Calu3 (cell line): ENCODE data around the gene TMEM35A. TPM values are rescaled to one million over a fixed set of nuclear protein-coding genes. Genes with fewer than 3 reads are reported as not detected.

ENCODE experiments used
- Bru-seq: library from RNA; stranded (reverse); fragments of 400-500 nt; gene quantifications from one replicate; lab custom pipeline; 2021; lab: Mats Ljungman, UMichigan
- BruChase-seq, 2 experiments: library from RNA; stranded (reverse); fragments of 400-500 nt; gene quantifications; one replicate each; lab custom pipeline; 2021; lab: Mats Ljungman, UMichigan
- BruUV-seq: library from RNA; stranded (reverse); fragments of 400-500 nt; replicated peaks from 2 replicates; lab custom pipeline; 2021; lab: Mats Ljungman, UMichigan
- CTCF ChIA-PET: fragments of 300-600 bp; sonication (Branson Sonifier 250); formaldehyde crosslinking; loops from one replicate; lab custom pipeline; 2022; ENCODE audit warnings: antibody characterized with exemption; lab: Charles Lee
- DNase-seq: peaks from one replicate; pipeline ENCODE4 v3.0.0; 2022
- H3K27ac Mint-ChIP-seq: one replicate; pipeline ENCODE4 v1.8.0; 2022; ENCODE audit warnings: mixed read lengths; ENCODE audit not compliant: unreplicated experiment
- H3K27me3 Mint-ChIP-seq: one replicate; pipeline ENCODE4 v1.8.0; 2022; ENCODE audit warnings: mixed read lengths; ENCODE audit not compliant: unreplicated experiment
- H3K36me3 Mint-ChIP-seq: one replicate; pipeline ENCODE4 v1.8.0; 2022; ENCODE audit warnings: mild to moderate bottlenecking, moderate library complexity, mixed read lengths; ENCODE audit not compliant: insufficient read depth, unreplicated experiment
- H3K4me1 Mint-ChIP-seq: one replicate; pipeline ENCODE4 v1.8.0; 2022; ENCODE audit warnings: mild to moderate bottlenecking, low read depth, mixed read lengths; ENCODE audit not compliant: unreplicated experiment
- H3K4me3 Mint-ChIP-seq: one replicate; pipeline ENCODE4 v1.8.0; 2022; ENCODE audit warnings: mild to moderate bottlenecking, low read depth, moderate library complexity, mixed read lengths; ENCODE audit not compliant: unreplicated experiment
- H3K9me3 Mint-ChIP-seq: one replicate; pipeline ENCODE4 v1.8.0; 2022; ENCODE audit warnings: low read depth, mixed read lengths; ENCODE audit not compliant: unreplicated experiment
- CTCF ChIP-seq: fragments of 200-600 bp; IDR thresholded peaks from one replicate; pipeline ENCODE4 v1.8.0; 2022; ENCODE audit warnings: antibody characterized with exemption; ENCODE audit not compliant: unreplicated experiment
- intact Hi-C: fragments of 100-400 bp; cut with micrococcal nuclease; formaldehyde crosslinking; loops from one replicate; pipeline ENCODE4 v1.10.0; 2022; ENCODE audit not compliant: unreplicated experiment
- long read RNA-seq: library from polyadenylated mRNA; stranded (forward); transcript quantifications from one replicate; pipeline ENCODE4 v2.0.0, GENCODE V29; 2022
- total RNA-seq: library from RNA; stranded (reverse); gene quantifications from 2 replicates; pipeline ENCODE4 v1.2.3, GENCODE V29; 2022

Gene TMEM35A
- total RNA-seq (not detected in 2 replicates), Bru-seq, nascent RNA (not detected), BruChase-seq, experiment 1, labeled RNA remaining after a 6-hour chase (not detected), BruChase-seq, experiment 2, labeled RNA remaining after a 2-hour chase (not detected)
- long read RNA-seq, result 0 reads

DNA sequence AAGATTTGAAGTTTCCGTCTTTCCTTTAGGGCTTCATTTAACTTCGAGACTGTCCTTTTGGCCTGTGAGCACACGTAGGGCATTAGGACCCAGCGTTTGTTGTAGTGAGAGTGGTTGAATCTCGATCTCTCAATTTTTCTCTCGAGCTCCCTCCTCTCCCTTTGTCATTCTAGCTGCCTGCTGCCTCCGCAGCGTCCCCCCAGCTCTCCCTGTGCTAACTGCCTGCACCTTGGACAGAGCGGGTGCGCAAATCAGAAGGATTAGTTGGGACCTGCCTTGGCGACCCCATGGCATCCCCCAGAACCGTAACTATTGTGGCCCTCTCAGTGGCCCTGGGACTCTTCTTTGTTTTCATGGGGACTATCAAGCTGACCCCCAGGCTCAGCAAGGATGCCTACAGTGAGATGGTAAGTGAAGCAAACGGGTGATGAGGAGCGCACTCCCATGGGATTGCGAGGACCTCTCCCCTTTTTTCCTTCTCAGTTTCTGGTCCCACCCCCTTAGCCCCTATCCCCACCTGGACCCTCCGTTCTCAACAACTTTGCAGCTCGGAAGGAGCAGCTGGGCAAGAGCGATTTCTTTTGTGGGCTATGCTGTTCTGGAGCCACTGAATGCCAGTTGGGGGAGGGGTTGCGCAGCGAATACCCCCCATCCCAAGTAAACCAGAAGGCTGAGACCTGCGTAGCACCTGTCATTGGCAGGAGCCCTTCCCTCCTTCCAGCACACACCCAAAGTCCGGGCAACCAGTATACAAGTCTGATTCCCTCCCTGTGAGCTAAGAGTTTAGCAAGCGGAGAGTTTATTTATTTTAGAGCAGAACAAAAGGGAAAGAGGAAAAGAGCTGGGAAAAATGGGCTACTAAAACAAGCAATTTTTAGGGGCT is at the start of gene TMEM35A:
TMEM35A (plus strand) TSS at position 164 of the 883 bp plus-strand sequence; CDS start at position 288, 124 bp downstream.
- H3K36me3 Mint-ChIP-seq, result no peaks in the 10 kb centered on the region
- no peak within 1 kb of the TSS for H3K27ac Mint-ChIP-seq
- peaks cover 15% of the 10 kb centered on the region for H3K27me3 Mint-ChIP-seq
- no peak within 1 kb of the TSS for H3K4me3 Mint-ChIP-seq
- intact Hi-C loops, result no loop called here
- no peak for DNase-seq
- no peaks in the 10 kb centered on the region for H3K4me1 Mint-ChIP-seq
- no peaks in the 10 kb centered on the region for H3K9me3 Mint-ChIP-seq
- no TSS peak for BruUV-seq
- CTCF ChIA-PET, result interaction anchor here (0.6 kb wide), 1 partner anchor 1676 kb away, joined by 5 read pairs; no protein-coding TSS in a partner anchor
- no peak for TF ChIP-seq CTCF

DNA sequence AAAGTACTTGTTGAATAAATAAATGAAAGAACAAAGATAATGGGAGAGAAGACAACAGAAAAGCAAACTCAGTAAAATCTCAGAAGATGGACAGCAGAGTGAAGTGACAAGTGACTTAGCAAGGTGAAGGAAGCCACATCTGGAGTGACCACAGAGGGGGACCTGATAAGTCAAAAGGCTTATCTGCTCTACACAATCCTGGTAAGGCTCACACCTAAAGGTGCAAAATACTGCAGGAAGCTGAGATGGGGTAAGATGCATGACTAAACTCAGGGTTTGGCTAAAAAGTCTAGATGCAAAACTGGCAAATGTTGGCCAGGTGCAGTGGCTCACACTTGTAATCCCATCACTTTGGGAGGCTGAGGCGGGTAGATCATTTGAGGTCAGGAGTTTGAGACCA is 49.0 kb upstream of the TMEM35A start:
- CTCF ChIA-PET, result no interaction called here
- DNase-seq, result no peak
- TF ChIP-seq CTCF, result no peak
- Mint-ChIP-seq H3K4me1 (no peaks in the 10 kb centered on the region), H3K27me3 (no peaks in the 10 kb centered on the region), H3K36me3 (peaks cover 9% of the 10 kb centered on the region), H3K9me3 (no peaks in the 10 kb centered on the region), H3K27ac (no peak overlapping the region), H3K4me3 (no peak overlapping the region)
- intact Hi-C loops, result no loop called here
- no TSS peak for BruUV-seq

DNA sequence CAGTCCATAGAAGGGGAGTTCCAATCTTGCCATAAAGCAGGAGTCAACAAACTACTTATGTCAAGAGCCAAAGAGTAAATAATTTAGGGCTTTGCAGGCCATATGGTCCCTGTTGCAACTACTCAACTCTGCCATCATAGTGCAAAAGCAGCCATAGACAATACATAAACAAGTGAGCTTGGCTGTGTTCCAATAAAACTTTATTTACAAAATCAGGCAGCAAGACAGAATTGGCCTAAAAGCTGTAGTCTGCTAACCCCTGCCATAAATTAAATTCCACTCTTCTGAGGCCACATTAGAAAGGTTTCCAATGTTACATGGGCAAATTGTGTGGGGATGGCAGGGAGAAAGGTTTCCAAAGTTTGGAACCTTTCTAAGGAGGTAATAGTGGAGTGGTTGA is 41.4 kb upstream of the TMEM35A start:
- CTCF ChIA-PET, result no interaction called here
- Mint-ChIP-seq H3K36me3 (peaks cover 24% of the 10 kb centered on the region), H3K27me3 (no peaks in the 10 kb centered on the region), H3K4me3 (no peak overlapping the region), H3K4me1 (no peaks in the 10 kb centered on the region), H3K9me3 (no peaks in the 10 kb centered on the region), H3K27ac (no peak overlapping the region)
- intact Hi-C loops, result no loop called here
- DNase-seq, result no peak
- no peak for TF ChIP-seq CTCF
- BruUV-seq, result no TSS peak

- H3K36me3 Mint-ChIP-seq, result peaks cover 21% of the 10 kb centered on the region
- no peaks in the 10 kb centered on the region for H3K9me3 Mint-ChIP-seq
- no peak for TF ChIP-seq CTCF
- H3K4me1 Mint-ChIP-seq, result no peaks in the 10 kb centered on the region
- BruUV-seq, result no TSS peak
- no peaks in the 10 kb centered on the region for H3K27me3 Mint-ChIP-seq
- no peak overlapping the region for H3K4me3 Mint-ChIP-seq
- DNase-seq, result no peak
- H3K27ac Mint-ChIP-seq, result no peak overlapping the region
- intact Hi-C loops, result no loop called here
- CTCF ChIA-PET, result no interaction called here
Measured at GRCh38 chrX:101040197-101040596, 38.5 kb upstream of the TMEM35A start.
